Heart right ventricle (tissue), 16 donors: ENCODE measurements around the gene ERCC1. TPM values are rescaled to one million over a fixed set of nuclear protein-coding genes. Genes with fewer than 3 reads are reported as not detected.
"Not testable (repeated sequence)": the region's sequence is repeated elsewhere in the genome, so short reads cannot be mapped to it uniquely, and the experiment has no call there.

Experiments used
- ATAC-seq, 8 donors: fragments of 200-7000 bp; cut with Tn5 transposase; one replicate each; pipeline ENCODE4 v1.9.1; 2020; ENCODE audit warnings: mild to moderate bottlenecking in 8 of 8, moderate library complexity in 8 of 8, moderate number of reproducible peaks in 1 of 8
- DNase-seq, 2 donors: peaks; one replicate each; pipeline ENCODE4 v3.0.0-alpha.2; 2020
- H3K27ac ChIP-seq, 10 donors: fragments of 200-600 bp; sonication (generic) in 2 of 10; one replicate each; pipeline versions ENCODE4 v1.5.0 to v1.8.0; 2020 to 2022; ENCODE audit warnings: mild to moderate bottlenecking in 3 of 10
- H3K27me3 ChIP-seq, 7 donors: fragments of 200-600 bp; one replicate each; pipeline ENCODE4 v1.8.0; 2021 to 2022; ENCODE audit warnings: mild to moderate bottlenecking in 2 of 7
- H3K36me3 ChIP-seq, 9 donors: fragments of 200-600 bp; sonication (generic) in 1 of 9; one replicate each; pipeline versions ENCODE4 v1.5.0 to v1.8.0; 2020 to 2022; ENCODE audit warnings: mild to moderate bottlenecking in 2 of 9
- H3K4me1 ChIP-seq, 9 donors: fragments of 200-600 bp; sonication (generic) in 1 of 9; one replicate each; pipeline versions ENCODE4 v1.5.0 to v1.8.0; 2020 to 2022; ENCODE audit warnings: mild to moderate bottlenecking in 4 of 9
- H3K4me3 ChIP-seq, 10 donors: fragments of 200-600 bp; sonication (generic) in 2 of 10; one replicate each; pipeline versions ENCODE4 v1.5.0 to v1.8.0; 2020 to 2022; ENCODE audit warnings: mild to moderate bottlenecking in 7 of 10, moderate library complexity in 2 of 10
- H3K9me3 ChIP-seq, 11 donors: fragments of 200-600 bp in 10 of 11; sonication (generic) in 2 of 11; one replicate each; pipeline versions ENCODE4 v1.5.0 to v1.8.0; 2013 to 2022; ENCODE audit warnings: mild to moderate bottlenecking in 2 of 11, control low read depth in 1 of 11, moderate library complexity in 1 of 11
- CTCF ChIP-seq, 9 donors: fragments of 200-600 bp; sonication (generic) in 2 of 9; IDR thresholded peaks; one replicate each; pipeline versions ENCODE4 v1.5.0 to v1.8.0; 2021 to 2022; ENCODE audit warnings: antibody characterized with exemption in 9 of 9, mild to moderate bottlenecking in 5 of 9, moderate library complexity in 1 of 9
- WGBS, 2 donors: extraction: QIAGEN DNeasy Blood & Tissue Kit; methylation state at CpG; one replicate each; pipeline ENCODE4 v1.1.7; 2013; ENCODE audit warnings: inconsistent platforms in 1 of 2; 5-methylcytosine and 5-hydroxymethylcytosine counted together
- intact Hi-C, 10 donors: fragments of 100-400 bp; cut with DNase I; formaldehyde crosslinking; loops; one replicate each; pipeline versions ENCODE4 v1.11.1 to v1.14.2; 2022
- polyA plus RNA-seq, 2 donors: library from polyadenylated mRNA; stranded (reverse); fragments of 200-250 nt; gene quantifications; one replicate each; pipeline ENCODE4 v1.2.3, GENCODE V29; 2013
- total RNA-seq, 10 donors: library from RNA; stranded (reverse); fragmentation: NEBNext Ultra II Directional in 3 of 10; extraction: Animal tissue kit (Norgen Biotek cat#: 25700) in 3 of 10; gene quantifications; one replicate each; pipeline versions ENCODE4 v1.2.1 to v1.2.4, GENCODE V29; 2021 to 2023
- donor health status: Arrhythmogenic right ventricular cardiomyopathy.
- donor health status: ischemic (EF 13 %, LVEDD 7.1; RV severe dilation, severe dysfunction).
- donor health status: healthy with polysubstance abuse.
- donor health status: DM: no; HTN: yes; CAD: no.
- donor health status: DM: no; HTN: no; CAD: no.
- donor health status: ischemic (EF 25% LVEDD 6.9; RV normal size, moderate dysfunction).
- donor health status: ischemic (EF 25% LVEDD 5.7; RV mildly dilated, moderate dysfunction).
- donor health status: healthy.
- donor health status: DM: yes; HTN: yes; CAD: no.
- donor health status: Ischemic cardiomyopathy.
- donor health status: ischemic (EF 35%, LVEDD 5.7; RV mildly dilated, moderate dysfunction).
- donor health status: nonischemic (EF 11% LVEDD 7.7; RV severe dilation, severe dysfunction).
- donor health status: DM: yes; HTN: yes; CAD: no.
- donor health status: PGD.
- donor health status: ischemic (EF 29% LVEDD 5.4; RV normal size, mild dysfunction).
- donor health status: nonischemic (EF 23%, LVEDD 6.1; RV moderate dilation, normal function).

The ERCC1 gene
- total and polyA plus RNA-seq, 12 donors = 113 to 194 (median 143) TPM

- H3K36me3 ChIP-seq = no peaks in the 10 kb centered on the region
- H3K9me3 ChIP-seq = no peaks in the 10 kb centered on the region
- DNase-seq = no peak
- no peaks in the 10 kb centered on the region for H3K27me3 ChIP-seq
- intact Hi-C loops = no loop called here
- no peak overlapping the region for H3K4me3 ChIP-seq
- no peak for ATAC-seq
- H3K4me1 ChIP-seq = peaks cover 0 to 20% (median 12%) of the 10 kb centered on the region in 9 donors
- WGBS, 2 donors = 89% methylated on average over 3 of the region's 3 CpGs
- no peak for TF ChIP-seq CTCF (IDR thresholded peaks at IDR 0.05)
- no peak overlapping the region for H3K27ac ChIP-seq
Observed at GRCh38 chr19:45437328-45437727, 13.6 kb upstream of the ERCC1 start.

- 85 to 94% methylated on average over 8 of the region's 8 CpGs for WGBS, 2 donors
- intact Hi-C loops = loop anchor here in 1 of 10 donors (5.0 kb wide), 1 partner anchor 210 kb away; no protein-coding TSS in a partner anchor
- not testable (repeated sequence) for DNase-seq, H3K9me3 ChIP-seq, H3K36me3 ChIP-seq, H3K27ac ChIP-seq, H3K4me3 ChIP-seq, ATAC-seq
- Histone ChIP-seq H3K27me3 (peaks cover 0 to 14% (median 0%) of the 10 kb centered on the region in 7 donors), H3K4me1 (peaks cover 6 to 23% (median 17%) of the 10 kb centered on the region in 9 donors)
Observed at GRCh38 chr19:45432543-45432942, 8.8 kb upstream of the ERCC1 start.

- not testable (repeated sequence) for H3K36me3 ChIP-seq, H3K27ac ChIP-seq, ATAC-seq, H3K9me3 ChIP-seq, H3K4me3 ChIP-seq, DNase-seq
- H3K4me1 ChIP-seq = peaks cover 6 to 29% (median 20%) of the 10 kb centered on the region in 9 donors
- intact Hi-C loops = loop anchor here in 1 of 10 donors (5.0 kb wide), 1 partner anchor 211 kb away; no protein-coding TSS in a partner anchor
- 58 to 61% methylated on average over 9 of the region's 9 CpGs for WGBS, 2 donors
- H3K27me3 ChIP-seq = peaks cover 0 to 14% (median 0%) of the 10 kb centered on the region in 7 donors
Observed at GRCh38 chr19:45431008-45431407, 7.3 kb upstream of the ERCC1 start.

GRCh38 chr19:45429896-45430295 lies 6.2 kb upstream of the ERCC1 start:
- not testable (repeated sequence) for H3K36me3 ChIP-seq, ATAC-seq, H3K9me3 ChIP-seq, H3K4me3 ChIP-seq, DNase-seq
- WGBS, 2 donors = 64 to 70% methylated on average over 11 of the region's 11 CpGs
- H3K27ac ChIP-seq = peak overlapping the region in 8 of 10 donors; percentile 78 to 93 (median 89)
- peaks cover 0 to 14% (median 0%) of the 10 kb centered on the region in 7 donors for H3K27me3 ChIP-seq
- H3K4me1 ChIP-seq = peaks cover 7 to 38% (median 28%) of the 10 kb centered on the region in 9 donors
- intact Hi-C loops = loop anchor here in 4 of 10 donors (2.0 to 10.0 kb wide), 4 partner anchors 45 to 215 kb away; no protein-coding TSS in a partner anchor

GRCh38 chr19:45428384-45429231 lies 4.9 kb upstream of the ERCC1 start:
- 2% methylated on average over 53 to 73 of the region's 73 CpGs for WGBS, 2 donors

More at GRCh38 chr19:45428384-45429231, 4.9 kb upstream of the ERCC1 start:
- DNase-seq = peak; percentile 76 to 79
- H3K27me3 ChIP-seq = peaks cover 0 to 14% (median 0%) of the 10 kb centered on the region in 7 donors
- H3K4me1 ChIP-seq = peaks cover 7 to 48% (median 38%) of the 10 kb centered on the region in 9 donors
- peak overlapping the region; percentile 78 to 93 (median 89) for H3K27ac ChIP-seq
- H3K4me3 ChIP-seq = peak overlapping the region; percentile 0 to 63 (median 56)
- peak in 8 of 9 donors; percentile 42 to 71 (median 56) for TF ChIP-seq CTCF (IDR thresholded peaks at IDR 0.05)
- peak; percentile 59 to 86 (median 76) for ATAC-seq
- H3K9me3 ChIP-seq = no peaks in the 10 kb centered on the region
- intact Hi-C loops = loop anchor here in 3 of 10 donors (2.0 to 10.0 kb wide), 3 partner anchors 46 to 216 kb away; no protein-coding TSS in a partner anchor
- no peaks in the 10 kb centered on the region for H3K36me3 ChIP-seq
